Uterus (tissue), 4 donors: ENCODE data around the gene KCNH1. TPM values are rescaled to one million over a fixed set of nuclear protein-coding genes. Genes with fewer than 3 reads are reported as not detected.

Experiments used
- DNase-seq, 2 donors: peaks; one replicate each; pipeline ENCODE4 v3.0.0-alpha.2; 2019 to 2020
- H3K27ac ChIP-seq, 2 donors: fragments of 200-600 bp; sonication (generic); 1 replicate in 1 of 2; 2 replicates in 1 of 2; pipeline ENCODE4 v1.5.1; 2016 to 2018
- H3K27me3 ChIP-seq, 2 donors: fragments of 200-600 bp; sonication (generic); one replicate each; pipeline ENCODE4 v1.5.1; 2018 to 2019; ENCODE audit warnings: control low read depth in 1 of 2
- H3K36me3 ChIP-seq, 2 donors: fragments of 200-600 bp; sonication (generic); one replicate each; pipeline ENCODE4 v1.5.1; 2019; ENCODE audit warnings: control low read depth in 1 of 2
- H3K4me1 ChIP-seq, 2 donors: fragments of 200-600 bp; sonication (generic); one replicate each; pipeline ENCODE4 v1.5.1; 2018 to 2019; ENCODE audit warnings: control low read depth in 1 of 2
- H3K4me3 ChIP-seq, 2 donors: fragments of 200-600 bp; sonication (generic); 1 replicate in 1 of 2; 2 replicates in 1 of 2; pipeline ENCODE4 v1.5.1; 2018 to 2019; ENCODE audit warnings: mild to moderate bottlenecking in 1 of 2
- H3K9me3 ChIP-seq, 2 donors: fragments of 200-600 bp; sonication (generic); one replicate each; pipeline ENCODE4 v1.5.1; 2019; ENCODE audit warnings: control low read depth in 1 of 2
- CTCF ChIP-seq, 4 experiments: fragments of 200-600 bp in 2 of 4; fragments of 450-650 bp in 2 of 4; sonication (generic) in 2 of 4; IDR thresholded peaks; one replicate each; pipeline ENCODE4 v1.5.1; 2016 to 2019; ENCODE audit warnings: antibody characterized with exemption in 4 of 4, mild to moderate bottlenecking in 2 of 4, moderate library complexity in 1 of 4
- POLR2A ChIP-seq, 2 donors: fragments of 450-650 bp; IDR thresholded peaks; one replicate each; pipeline ENCODE4 v1.6.1; 2016; ENCODE audit warnings: antibody characterized with exemption in 2 of 2, mild to moderate bottlenecking in 1 of 2, moderate library complexity in 1 of 2
- intact Hi-C: fragments of 100-400 bp; cut with DNase I; formaldehyde crosslinking; loops from one replicate; pipeline ENCODE4 v1.15.1; 2023; ENCODE audit warnings: low total_unique reads
- total RNA-seq, 4 donors: library from RNA; depleted of rRNA in 3 of 4; stranded (reverse); fragments of >200 nt in 3 of 4; gene quantifications; one replicate each; pipeline versions ENCODE4 v1.1.0 to v1.2.4, GENCODE V29; 2014 to 2023
- donor health status: DM: yes; HTN: yes; CAD: no.

The KCNH1 gene
- total RNA-seq, 4 donors from 2014 or later: 1.1 to 1.5 TPM; not detected in 2

- H3K36me3 ChIP-seq: no peaks in the 10 kb centered on the region
- intact Hi-C loops: no loop called here
- no peak for DNase-seq
- H3K4me3 ChIP-seq: no peak overlapping the region
- H3K27ac ChIP-seq: no peak overlapping the region
- no peaks in the 10 kb centered on the region for H3K9me3 ChIP-seq
- TF ChIP-seq POLR2A (IDR thresholded peaks at IDR 0.05): no peak
- no peak for TF ChIP-seq CTCF (IDR thresholded peaks at IDR 0.05)
- H3K27me3 ChIP-seq: no peaks in the 10 kb centered on the region
- H3K4me1 ChIP-seq: no peaks in the 10 kb centered on the region
Observed at GRCh38 chr1:210683403-210684047, 450.4 kb downstream of the KCNH1 start.

- intact Hi-C loops: no loop called here
- H3K4me3 ChIP-seq: no peak overlapping the region
- H3K36me3 ChIP-seq: no peaks in the 10 kb centered on the region
- no peak for DNase-seq
- no peaks in the 10 kb centered on the region for H3K4me1 ChIP-seq
- no peak for TF ChIP-seq POLR2A (IDR thresholded peaks at IDR 0.05)
- no peak for TF ChIP-seq CTCF (IDR thresholded peaks at IDR 0.05)
- no peaks in the 10 kb centered on the region for H3K9me3 ChIP-seq
- H3K27me3 ChIP-seq: no peaks in the 10 kb centered on the region
- no peak overlapping the region for H3K27ac ChIP-seq
Observed at GRCh38 chr1:210681158-210681557, 452.8 kb downstream of the KCNH1 start.

GRCh38 chr1:210678306-210678705, 455.6 kb downstream of the KCNH1 start:
- intact Hi-C loops: no loop called here
- no peaks in the 10 kb centered on the region for H3K36me3 ChIP-seq
- no peak for TF ChIP-seq POLR2A (IDR thresholded peaks at IDR 0.05)
- no peak for TF ChIP-seq CTCF (IDR thresholded peaks at IDR 0.05)

GRCh38 chr1:210677533-210677932, 456.4 kb downstream of the KCNH1 start:
- intact Hi-C loops: no loop called here
- H3K4me1 ChIP-seq: no peaks in the 10 kb centered on the region
- TF ChIP-seq CTCF (IDR thresholded peaks at IDR 0.05): no peak
- no peak for TF ChIP-seq POLR2A (IDR thresholded peaks at IDR 0.05)

More at GRCh38 chr1:210678306-210678705, 455.6 kb downstream of the KCNH1 start:
- Histone ChIP-seq H3K4me3 (no peak overlapping the region), H3K4me1 (no peaks in the 10 kb centered on the region), H3K9me3 (no peaks in the 10 kb centered on the region), H3K27me3 (no peaks in the 10 kb centered on the region), H3K27ac (no peak overlapping the region)
- DNase-seq: no peak

GRCh38 chr1:210676539-210676938, 457.4 kb downstream of the KCNH1 start:
- intact Hi-C loops: no loop called here
- H3K27ac ChIP-seq: no peak overlapping the region
- TF ChIP-seq CTCF (IDR thresholded peaks at IDR 0.05): no peak
- no peak for TF ChIP-seq POLR2A (IDR thresholded peaks at IDR 0.05)
- no peaks in the 10 kb centered on the region for H3K4me1 ChIP-seq
- H3K9me3 ChIP-seq: no peaks in the 10 kb centered on the region
- no peak for DNase-seq
- H3K27me3 ChIP-seq: no peaks in the 10 kb centered on the region
- no peaks in the 10 kb centered on the region for H3K36me3 ChIP-seq
- no peak overlapping the region for H3K4me3 ChIP-seq

More at GRCh38 chr1:210677533-210677932, 456.4 kb downstream of the KCNH1 start:
- H3K27me3 ChIP-seq: no peaks in the 10 kb centered on the region
- H3K4me3 ChIP-seq: no peak overlapping the region
- no peaks in the 10 kb centered on the region for H3K9me3 ChIP-seq
- DNase-seq: no peak
- H3K27ac ChIP-seq: no peak overlapping the region
- H3K36me3 ChIP-seq: no peaks in the 10 kb centered on the region
